ENCODE measurements around the gene GANC. TPM values are rescaled to one million over a fixed set of nuclear protein-coding genes. Genes with fewer than 3 reads are reported as not detected.

Gene GANC
- polyA plus RNA-seq, 2 of the 4 experiments (the other 2 are of a cell fraction), result 8.0 to 9.4 TPM

GRCh38 chr15:42279234-42279723 is 6.3 kb downstream of the GANC start:
- CTCF ChIA-PET, result interaction anchor here (1.5 kb wide), 1 partner anchor 107 kb away, joined by 4 read pairs; no protein-coding TSS in a partner anchor
- DNase-seq (ENCODE audit: low read depth in 1 of 2, low spot score in 1 of 2) (no peak), ATAC-seq (no peak), FAIRE-seq (no peak)
- TF ChIP-seq EHF (CRISPR knock-in tag; IDR thresholded peaks at IDR 0.05) (no peak), CBX2 (IDR thresholded peaks at IDR 0.05; ENCODE audit: borderline replicate concordance, low read depth) (no peak), CEBPB (IDR thresholded peaks at IDR 0.05) (no peak), RARB (CRISPR knock-in tag; IDR thresholded peaks at IDR 0.05) (no peak), ZFP36 (IDR thresholded peaks at IDR 0.05; ENCODE audit: borderline replicate concordance, partially characterized antibody) (no peak), TFCP2L1 (CRISPR knock-in tag; IDR thresholded peaks at IDR 0.05) (no peak), NR3C1 (IDR thresholded peaks at IDR 0.05) (no peak), HDAC2 (IDR thresholded peaks at IDR 0.05) (no peak), FOSL2 (IDR thresholded peaks at IDR 0.05) (no peak), FOSL2 (CRISPR knock-in tag; IDR thresholded peaks at IDR 0.05) (no peak), JUNB (IDR thresholded peaks at IDR 0.05) (no peak), NFE2L2 (conservative IDR thresholded peaks at IDR 0.05; ENCODE audit: low read length) (no peak), RAD21 (conservative IDR thresholded peaks at IDR 0.05 in 1 of 2, IDR thresholded peaks at IDR 0.05 in 1 of 2) (no peak), POLR2A (IDR thresholded peaks at IDR 0.05; ENCODE audit: low read length) (no peak), EHMT2 (IDR thresholded peaks at IDR 0.05; ENCODE audit: low read depth) (no peak), HOXB5 (CRISPR knock-in tag; IDR thresholded peaks at IDR 0.05) (no peak)
- TF ChIP-seq, protein P1, sequence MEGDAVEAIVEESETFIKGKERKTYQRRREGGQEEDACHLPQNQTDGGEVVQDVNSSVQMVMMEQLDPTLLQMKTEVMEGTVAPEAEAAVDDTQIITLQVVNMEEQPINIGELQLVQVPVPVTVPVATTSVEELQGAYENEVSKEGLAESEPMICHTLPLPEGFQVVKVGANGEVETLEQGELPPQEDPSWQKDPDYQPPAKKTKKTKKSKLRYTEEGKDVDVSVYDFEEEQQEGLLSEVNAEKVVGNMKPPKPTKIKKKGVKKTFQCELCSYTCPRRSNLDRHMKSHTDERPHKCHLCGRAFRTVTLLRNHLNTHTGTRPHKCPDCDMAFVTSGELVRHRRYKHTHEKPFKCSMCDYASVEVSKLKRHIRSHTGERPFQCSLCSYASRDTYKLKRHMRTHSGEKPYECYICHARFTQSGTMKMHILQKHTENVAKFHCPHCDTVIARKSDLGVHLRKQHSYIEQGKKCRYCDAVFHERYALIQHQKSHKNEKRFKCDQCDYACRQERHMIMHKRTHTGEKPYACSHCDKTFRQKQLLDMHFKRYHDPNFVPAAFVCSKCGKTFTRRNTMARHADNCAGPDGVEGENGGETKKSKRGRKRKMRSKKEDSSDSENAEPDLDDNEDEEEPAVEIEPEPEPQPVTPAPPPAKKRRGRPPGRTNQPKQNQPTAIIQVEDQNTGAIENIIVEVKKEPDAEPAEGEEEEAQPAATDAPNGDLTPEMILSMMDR (IDR thresholded peaks at IDR 0.05), result no peak
- Histone ChIP-seq H3K27ac (no peak overlapping the region), H3K4me3 (no peak overlapping the region), H3K4me2 (no peak overlapping the region), H3K9me3 (no peaks in the 10 kb centered on the region), H3K4me1 (0 out of 3 replicates have a peak, but pooled peaks cover 5% of the 10 kb centered on the region)
- POLR2A ChIA-PET, result no interaction called here
- WGBS (ENCODE audit: missing lambda C conversion rate), result 52% methylated on average over 3 of the region's 3 CpGs

DNA sequence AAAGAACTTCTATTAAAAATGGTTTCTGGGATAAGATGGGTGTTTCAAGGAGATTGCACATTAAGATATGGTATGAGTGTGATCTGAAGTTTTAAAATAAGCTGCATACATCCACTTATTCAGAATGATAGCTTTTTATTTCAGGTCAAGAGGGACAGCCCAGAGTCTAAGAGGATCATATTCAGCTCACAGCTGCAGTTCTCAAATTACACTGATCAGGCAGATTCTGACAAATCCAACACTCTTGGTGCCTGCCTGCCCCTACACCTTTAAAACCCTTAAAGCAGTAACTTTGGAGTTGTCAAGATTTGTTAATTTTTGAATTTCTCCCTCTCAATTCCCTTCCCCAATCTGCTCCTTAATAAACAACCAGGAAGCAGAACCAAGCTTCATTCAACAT is 9.3 kb downstream of the GANC start:
- FAIRE-seq, result no peak
- ATAC-seq, result no peak
- POLR2A ChIA-PET, result no interaction called here

DNA sequence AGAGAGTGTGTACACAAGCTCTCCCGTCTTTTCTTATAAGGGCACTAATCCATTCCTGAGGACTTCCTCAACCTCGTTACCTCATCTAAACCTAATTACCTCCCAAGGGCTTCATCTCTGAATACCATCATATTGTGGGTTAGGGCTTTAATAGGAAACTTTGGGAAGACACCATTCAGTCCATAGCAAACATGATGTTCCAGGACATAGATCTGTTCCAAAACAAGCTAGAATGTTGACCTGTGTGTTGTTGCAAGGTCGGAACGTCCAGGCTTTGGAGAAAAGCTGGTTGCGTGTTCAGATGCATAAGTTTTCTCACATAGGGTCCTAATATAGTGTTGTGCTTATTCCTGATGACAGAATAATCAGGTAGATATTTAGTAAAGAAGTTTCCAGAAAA is 9.9 kb downstream of the GANC start:
- H3K4me1 ChIP-seq, result peaks cover 15% of the 10 kb centered on the region; the same call in 2 of the 3 replicates
- DNase-seq (ENCODE audit: low read depth in 1 of 2, low spot score in 1 of 2) (no peak), FAIRE-seq (no peak), ATAC-seq (no peak)
- CTCF ChIA-PET, result no interaction called here
- no peaks in the 10 kb centered on the region for H3K9me3 ChIP-seq
- H3K4me2 ChIP-seq, result no peak overlapping the region
- no peak overlapping the region for H3K27ac ChIP-seq
- POLR2A ChIA-PET, result no interaction called here
- no peak overlapping the region for H3K4me3 ChIP-seq
- 74% methylated on average over 5 of the region's 5 CpGs for WGBS (ENCODE audit: missing lambda C conversion rate)
- TF ChIP-seq CBX8 (IDR thresholded peaks at IDR 0.05) (no peak), FOSL2 (IDR thresholded peaks at IDR 0.05) (no peak), FOSL2 (CRISPR knock-in tag; IDR thresholded peaks at IDR 0.05) (no peak), POLR2AphosphoS2 (conservative IDR thresholded peaks at IDR 0.05; ENCODE audit: low read length) (no peak), HEYL (CRISPR knock-in tag; IDR thresholded peaks at IDR 0.05) (no peak), CHD2 (IDR thresholded peaks at IDR 0.05; ENCODE audit: low read length, partially characterized antibody) (no peak), EP300 (IDR thresholded peaks at IDR 0.05) (no peak), GATA3 (IDR thresholded peaks at IDR 0.05; ENCODE audit: borderline replicate concordance) (no peak), JUN (IDR thresholded peaks at IDR 0.05) (no peak), SREBF2 (IDR thresholded peaks at IDR 0.05) (no peak), HMGXB4 (CRISPR knock-in tag; IDR thresholded peaks at IDR 0.05; ENCODE audit: borderline replicate concordance) (no peak), ZSCAN20 (CRISPR knock-in tag; IDR thresholded peaks at IDR 0.05) (no peak), RAD21 (conservative IDR thresholded peaks at IDR 0.05 in 1 of 2, IDR thresholded peaks at IDR 0.05 in 1 of 2) (no peak)
- TF ChIP-seq, protein P1 (IDR thresholded peaks at IDR 0.05), result no peak
- TF ChIP-seq, protein P2, sequence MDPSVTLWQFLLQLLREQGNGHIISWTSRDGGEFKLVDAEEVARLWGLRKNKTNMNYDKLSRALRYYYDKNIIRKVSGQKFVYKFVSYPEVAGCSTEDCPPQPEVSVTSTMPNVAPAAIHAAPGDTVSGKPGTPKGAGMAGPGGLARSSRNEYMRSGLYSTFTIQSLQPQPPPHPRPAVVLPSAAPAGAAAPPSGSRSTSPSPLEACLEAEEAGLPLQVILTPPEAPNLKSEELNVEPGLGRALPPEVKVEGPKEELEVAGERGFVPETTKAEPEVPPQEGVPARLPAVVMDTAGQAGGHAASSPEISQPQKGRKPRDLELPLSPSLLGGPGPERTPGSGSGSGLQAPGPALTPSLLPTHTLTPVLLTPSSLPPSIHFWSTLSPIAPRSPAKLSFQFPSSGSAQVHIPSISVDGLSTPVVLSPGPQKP (IDR thresholded peaks at IDR 0.05; ENCODE audit: low read depth, low read length), result no peak

More for the DNA sequence above, 9.3 kb downstream of the GANC start:
- peaks cover 15% of the 10 kb centered on the region; the same call in 2 of the 3 replicates for H3K4me1 ChIP-seq
- CTCF ChIA-PET, result no interaction called here
- TF ChIP-seq NPAS2 (CRISPR knock-in tag; IDR thresholded peaks at IDR 0.05; ENCODE audit: borderline replicate concordance) (no peak), TP53 (CRISPR knock-in tag; IDR thresholded peaks at IDR 0.05) (no peak), POLR2AphosphoS2 (conservative IDR thresholded peaks at IDR 0.05; ENCODE audit: low read length) (no peak), KDM5A (IDR thresholded peaks at IDR 0.05) (no peak), POLR2A (IDR thresholded peaks at IDR 0.05; ENCODE audit: low read length) (no peak), HOXA7 (CRISPR knock-in tag; IDR thresholded peaks at IDR 0.05) (no peak), FOSL2 (IDR thresholded peaks at IDR 0.05) (no peak), FOSL2 (CRISPR knock-in tag; IDR thresholded peaks at IDR 0.05) (no peak), HOXB5 (CRISPR knock-in tag; IDR thresholded peaks at IDR 0.05) (no peak), RFX5 (IDR thresholded peaks at IDR 0.05) (no peak)
- H3K4me3 ChIP-seq, result no peak overlapping the region
- H3K27ac ChIP-seq, result no peak overlapping the region
- H3K9me3 ChIP-seq, result no peaks in the 10 kb centered on the region
- DNase-seq (ENCODE audit: low read depth in 1 of 2, low spot score in 1 of 2), result no peak
- H3K4me2 ChIP-seq, result no peak overlapping the region

Measured in A549 (cell line).